Colonic mucosa (tissue), 4 donors: ENCODE data around the gene ZNF385A. TPM values are rescaled to one million over a fixed set of nuclear protein-coding genes. Genes with fewer than 3 reads are reported as not detected.
A peak's percentile ranks its signal among the peaks of the same experiment; 100 is the strongest.

Experiments used
- DNase-seq: peaks from one replicate; pipeline ENCODE4 v3.0.0-alpha.2; 2020
- H3K27ac ChIP-seq: fragments of 200-600 bp; one replicate; pipeline ENCODE4 v1.8.0; 2021
- H3K27me3 ChIP-seq: fragments of 200-600 bp; one replicate; pipeline ENCODE4 v1.8.0; 2021
- H3K36me3 ChIP-seq: fragments of 200-600 bp; one replicate; pipeline ENCODE4 v1.8.0; 2021
- H3K4me1 ChIP-seq: fragments of 200-600 bp; one replicate; pipeline ENCODE4 v1.8.0; 2021; ENCODE audit warnings: mild to moderate bottlenecking
- H3K4me3 ChIP-seq: fragments of 200-600 bp; one replicate; pipeline ENCODE4 v1.8.0; 2021
- H3K9ac ChIP-seq, 2 donors: one replicate each; pipeline ENCODE4 v1.7.0; 2013; ENCODE audit warnings: control low read depth in 2 of 2, low read depth in 2 of 2, low read length in 2 of 2
- H3K9me3 ChIP-seq: fragments of 200-600 bp; one replicate; pipeline ENCODE4 v1.8.0; 2021
- intact Hi-C: fragments of 100-400 bp; cut with DNase I; formaldehyde crosslinking; loops from one replicate; pipeline ENCODE4 v1.14.1; 2022
- total RNA-seq, 2 donors: library from RNA; stranded (reverse); fragmentation: NEBNext Ultra II Directional in 1 of 2; extraction: Animal tissue kit (Norgen Biotek cat#: 25700) in 1 of 2; gene quantifications; one replicate each; pipeline ENCODE4 v1.2.1, GENCODE V29; 2021
- TF ChIP-seq, protein P1 (sequence below): fragments of 200-600 bp; IDR thresholded peaks from one replicate; pipeline ENCODE4 v1.8.0; 2022; ENCODE audit warnings: antibody characterized with exemption, mild to moderate bottlenecking
- donor health status: healthy.
- donor health status: DM: no; HTN: no; CAD: no.
- donor health status: DM: no; HTN: no; CAD: no.

The ZNF385A gene
- total RNA-seq, 2 donors from 2014 or later, result 3.8 to 7.3 TPM

DNA sequence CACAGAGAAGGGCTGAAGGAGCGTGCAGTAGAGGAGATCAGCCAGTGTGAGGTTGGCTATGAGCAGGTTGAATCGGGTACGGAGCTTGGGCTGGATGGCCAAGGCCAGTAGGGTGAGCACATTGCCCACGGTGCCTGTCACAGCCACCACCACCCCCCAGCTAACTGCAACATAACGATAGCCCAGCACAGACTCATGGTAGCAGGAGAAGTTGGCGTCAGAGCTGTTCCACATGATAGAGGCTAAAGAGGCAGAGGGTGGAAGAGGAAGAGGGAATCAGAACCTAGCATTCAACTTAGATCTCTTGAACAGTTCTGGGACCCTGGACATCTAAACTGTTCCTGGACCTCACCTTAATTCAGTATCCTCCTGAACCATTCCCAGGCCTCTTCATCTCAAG is 20.9 kb downstream of the ZNF385A start:
- no peaks in the 10 kb centered on the region for H3K9me3 ChIP-seq
- no peak overlapping the region for H3K4me3 ChIP-seq
- H3K36me3 ChIP-seq, result no peaks in the 10 kb centered on the region
- H3K27ac ChIP-seq, result no peak overlapping the region
- intact Hi-C loops, result loop anchor here (5.0 kb wide), 2 partner anchors 71 to 141 kb away; no protein-coding TSS in a partner anchor
- no peaks in the 10 kb centered on the region for H3K27me3 ChIP-seq
- no peak overlapping the region for H3K9ac ChIP-seq
- H3K4me1 ChIP-seq, result no peaks in the 10 kb centered on the region
- TF ChIP-seq, protein P1, sequence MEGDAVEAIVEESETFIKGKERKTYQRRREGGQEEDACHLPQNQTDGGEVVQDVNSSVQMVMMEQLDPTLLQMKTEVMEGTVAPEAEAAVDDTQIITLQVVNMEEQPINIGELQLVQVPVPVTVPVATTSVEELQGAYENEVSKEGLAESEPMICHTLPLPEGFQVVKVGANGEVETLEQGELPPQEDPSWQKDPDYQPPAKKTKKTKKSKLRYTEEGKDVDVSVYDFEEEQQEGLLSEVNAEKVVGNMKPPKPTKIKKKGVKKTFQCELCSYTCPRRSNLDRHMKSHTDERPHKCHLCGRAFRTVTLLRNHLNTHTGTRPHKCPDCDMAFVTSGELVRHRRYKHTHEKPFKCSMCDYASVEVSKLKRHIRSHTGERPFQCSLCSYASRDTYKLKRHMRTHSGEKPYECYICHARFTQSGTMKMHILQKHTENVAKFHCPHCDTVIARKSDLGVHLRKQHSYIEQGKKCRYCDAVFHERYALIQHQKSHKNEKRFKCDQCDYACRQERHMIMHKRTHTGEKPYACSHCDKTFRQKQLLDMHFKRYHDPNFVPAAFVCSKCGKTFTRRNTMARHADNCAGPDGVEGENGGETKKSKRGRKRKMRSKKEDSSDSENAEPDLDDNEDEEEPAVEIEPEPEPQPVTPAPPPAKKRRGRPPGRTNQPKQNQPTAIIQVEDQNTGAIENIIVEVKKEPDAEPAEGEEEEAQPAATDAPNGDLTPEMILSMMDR, result no peak
- DNase-seq, result no peak

- Histone ChIP-seq H3K4me1 (no peaks in the 10 kb centered on the region), H3K27ac (no peak overlapping the region), H3K36me3 (no peaks in the 10 kb centered on the region), H3K27me3 (no peaks in the 10 kb centered on the region), H3K9me3 (no peaks in the 10 kb centered on the region), H3K4me3 (no peak overlapping the region), H3K9ac (no peak overlapping the region)
- intact Hi-C loops, result loop anchor here (5.0 kb wide), 2 partner anchors 71 to 141 kb away; no protein-coding TSS in a partner anchor
- TF ChIP-seq, protein P1, result no peak
- no peak for DNase-seq
Observed at GRCh38 chr12:54363047-54363446, 21.5 kb downstream of the ZNF385A start.

- DNase-seq, result peak; percentile 88
- no peaks in the 10 kb centered on the region for H3K9me3 ChIP-seq
- no peak overlapping the region for H3K27ac ChIP-seq
- H3K27me3 ChIP-seq, result no peaks in the 10 kb centered on the region
- TF ChIP-seq, protein P1, result peak; percentile 79
- H3K4me1 ChIP-seq, result no peaks in the 10 kb centered on the region
- H3K4me3 ChIP-seq, result no peak overlapping the region
- H3K36me3 ChIP-seq, result no peaks in the 10 kb centered on the region
- H3K9ac ChIP-seq, result no peak overlapping the region
- intact Hi-C loops, result loop anchor here (5.0 kb wide), 2 partner anchors 69 to 139 kb away; no protein-coding TSS in a partner anchor
Observed at GRCh38 chr12:54360717-54361456, 23.6 kb downstream of the ZNF385A start.

DNA sequence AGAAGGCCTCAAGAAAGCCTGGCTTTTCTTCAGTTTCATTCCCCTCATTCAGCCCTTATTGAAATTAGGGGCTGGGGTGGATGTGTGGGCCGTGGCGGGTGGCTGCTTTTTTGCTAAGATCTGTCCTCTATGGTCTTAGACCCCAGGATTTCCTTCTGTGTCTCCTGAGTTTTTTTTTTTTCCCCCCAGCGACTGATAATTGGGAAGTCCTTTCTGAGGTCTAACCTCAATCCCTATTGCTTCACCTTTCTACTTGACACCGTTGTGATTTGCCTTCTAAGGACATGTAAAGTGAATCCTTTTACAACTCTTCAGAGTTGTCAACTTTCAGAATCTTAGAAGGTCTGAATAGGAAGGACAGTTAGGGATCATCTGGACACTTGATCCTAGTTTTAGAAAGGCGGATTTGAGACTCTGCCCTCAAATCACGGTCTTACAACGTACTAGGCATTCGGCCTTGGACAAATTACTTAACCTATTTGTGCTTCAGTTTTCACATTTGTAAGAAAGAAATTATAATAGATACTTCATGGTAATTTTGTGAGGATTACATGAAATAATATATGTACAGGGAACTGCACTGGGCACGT is 24.7 kb downstream of the ZNF385A start:
- no peaks in the 10 kb centered on the region for H3K9me3 ChIP-seq
- H3K27me3 ChIP-seq, result no peaks in the 10 kb centered on the region
- H3K4me1 ChIP-seq, result no peaks in the 10 kb centered on the region
- peak overlapping the region; percentile 41 for H3K4me3 ChIP-seq
- H3K9ac ChIP-seq, result peak overlapping the region; percentile 38 to 81
- no peaks in the 10 kb centered on the region for H3K36me3 ChIP-seq
- DNase-seq, result no peak
- H3K27ac ChIP-seq, result peak overlapping the region; percentile 75
- intact Hi-C loops, result loop anchor here (5.0 to 10.0 kb wide), 3 partner anchors 68 to 355 kb away; partner anchors contain the start of genes HOXC8 and HOXC9
- TF ChIP-seq, protein P1, result no peak

- Histone ChIP-seq H3K27ac (peak overlapping the region; percentile 75), H3K9ac (peak overlapping the region; percentile 81 to 89), H3K9me3 (no peaks in the 10 kb centered on the region), H3K4me1 (no peaks in the 10 kb centered on the region), H3K36me3 (no peaks in the 10 kb centered on the region), H3K4me3 (peak overlapping the region; percentile 41), H3K27me3 (no peaks in the 10 kb centered on the region)
- DNase-seq, result peak; percentile 97
- TF ChIP-seq, protein P1, result no peak
- intact Hi-C loops, result loop anchor here (10.0 kb wide), 1 partner anchor 354 kb away; the partner anchor contains the start of genes HOXC8 and HOXC9
Observed at GRCh38 chr12:54358945-54359761, 25.4 kb downstream of the ZNF385A start.
